NB4 (cell line): ENCODE results near the gene CGNL1.

Source experiments
- POLR2A ChIP-seq: IDR thresholded peaks from 2 replicates; pipeline ENCODE4 v1.6.1; 2011; ENCODE audit warnings: mild to moderate bottlenecking; ENCODE audit not compliant: insufficient read length; ENCODE audit errors: extremely low read depth
- TF ChIP-seq, protein P1 (sequence below): IDR thresholded peaks from one replicate; pipeline ENCODE4 v1.5.1; 2012; ENCODE audit warnings: low read depth, low read length

DNA sequence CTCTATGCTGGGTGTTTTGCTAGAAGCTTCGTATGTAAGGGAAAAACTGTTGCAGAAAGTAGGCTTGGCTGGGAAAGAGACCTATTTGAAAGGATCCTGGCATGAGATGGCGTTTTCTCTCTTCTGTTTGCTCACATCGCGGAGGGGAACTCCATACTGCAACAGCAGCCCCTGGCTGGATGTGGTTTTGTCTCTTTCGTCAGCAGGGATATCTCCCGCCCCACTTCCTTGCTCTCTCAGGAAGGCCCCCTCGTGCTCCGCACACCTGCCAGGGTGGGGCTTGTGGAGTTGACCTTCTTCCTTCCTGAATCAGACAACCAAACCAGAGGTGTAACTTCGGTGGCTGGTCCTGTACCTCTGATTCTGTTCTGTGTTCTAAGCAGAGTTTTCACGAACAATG, 189.0 kb downstream of the CGNL1 start:
- TF ChIP-seq, protein P1, sequence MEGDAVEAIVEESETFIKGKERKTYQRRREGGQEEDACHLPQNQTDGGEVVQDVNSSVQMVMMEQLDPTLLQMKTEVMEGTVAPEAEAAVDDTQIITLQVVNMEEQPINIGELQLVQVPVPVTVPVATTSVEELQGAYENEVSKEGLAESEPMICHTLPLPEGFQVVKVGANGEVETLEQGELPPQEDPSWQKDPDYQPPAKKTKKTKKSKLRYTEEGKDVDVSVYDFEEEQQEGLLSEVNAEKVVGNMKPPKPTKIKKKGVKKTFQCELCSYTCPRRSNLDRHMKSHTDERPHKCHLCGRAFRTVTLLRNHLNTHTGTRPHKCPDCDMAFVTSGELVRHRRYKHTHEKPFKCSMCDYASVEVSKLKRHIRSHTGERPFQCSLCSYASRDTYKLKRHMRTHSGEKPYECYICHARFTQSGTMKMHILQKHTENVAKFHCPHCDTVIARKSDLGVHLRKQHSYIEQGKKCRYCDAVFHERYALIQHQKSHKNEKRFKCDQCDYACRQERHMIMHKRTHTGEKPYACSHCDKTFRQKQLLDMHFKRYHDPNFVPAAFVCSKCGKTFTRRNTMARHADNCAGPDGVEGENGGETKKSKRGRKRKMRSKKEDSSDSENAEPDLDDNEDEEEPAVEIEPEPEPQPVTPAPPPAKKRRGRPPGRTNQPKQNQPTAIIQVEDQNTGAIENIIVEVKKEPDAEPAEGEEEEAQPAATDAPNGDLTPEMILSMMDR = no peak
- no peak for TF ChIP-seq POLR2A
